ENCODE measurements around the gene SEMA7A. TPM values are rescaled to one million over a fixed set of nuclear protein-coding genes. Genes with fewer than 3 reads are reported as not detected.

Gene SEMA7A
- total RNA-seq, 1 donor from 2014 or later = 0.51 TPM

DNA sequence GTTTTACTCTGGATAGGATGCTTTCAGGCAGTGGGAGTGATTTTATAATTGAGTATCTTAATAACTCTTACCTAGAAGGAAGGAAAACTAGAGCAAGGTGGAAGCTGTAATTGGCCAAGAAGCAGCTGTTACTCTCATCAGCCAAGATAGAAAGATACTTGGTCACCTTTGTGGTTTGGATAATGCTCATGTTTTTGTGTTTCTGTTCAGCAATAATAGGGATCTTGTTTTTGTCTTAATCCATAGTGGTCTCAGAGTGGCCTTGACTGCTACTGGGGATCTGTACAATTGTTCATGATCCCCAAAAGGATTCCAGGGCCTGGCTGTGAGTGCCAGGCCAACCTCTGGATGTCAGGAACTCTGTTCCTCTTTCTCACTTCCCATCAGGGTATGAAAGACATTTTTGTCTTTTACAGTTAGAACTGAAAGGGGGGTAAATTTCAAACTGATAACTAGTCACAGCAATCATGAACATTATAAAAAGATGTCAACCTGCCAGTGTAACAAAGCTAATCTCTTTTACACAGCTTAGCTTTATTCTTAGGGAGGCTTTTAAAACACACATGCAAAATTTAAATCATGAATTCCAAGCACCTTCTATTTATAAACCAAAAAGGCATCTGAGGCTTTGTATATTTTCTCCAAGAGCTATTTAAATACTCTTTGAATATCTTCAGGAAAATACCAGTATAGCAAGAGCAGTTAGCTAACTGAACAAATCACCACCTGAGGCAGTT is 21.2 kb upstream of the SEMA7A start:
- Mint-ChIP-seq H3K4me3 (ENCODE audit: unreplicated experiment) (no peak overlapping the region), H3K4me1 (ENCODE audit: unreplicated experiment) (peaks cover 2% of the 10 kb centered on the region), H3K36me3 (ENCODE audit: unreplicated experiment) (peaks cover 34% of the 10 kb centered on the region), H3K27ac (ENCODE audit: unreplicated experiment) (no peak overlapping the region), H3K9me3 (ENCODE audit: unreplicated experiment) (no peaks in the 10 kb centered on the region), H3K27me3 (ENCODE audit: unreplicated experiment) (no peaks in the 10 kb centered on the region)
- DNase-seq (ENCODE audit: extremely low spot score, unreplicated experiment) = no peak
- TF ChIP-seq, protein P1, sequence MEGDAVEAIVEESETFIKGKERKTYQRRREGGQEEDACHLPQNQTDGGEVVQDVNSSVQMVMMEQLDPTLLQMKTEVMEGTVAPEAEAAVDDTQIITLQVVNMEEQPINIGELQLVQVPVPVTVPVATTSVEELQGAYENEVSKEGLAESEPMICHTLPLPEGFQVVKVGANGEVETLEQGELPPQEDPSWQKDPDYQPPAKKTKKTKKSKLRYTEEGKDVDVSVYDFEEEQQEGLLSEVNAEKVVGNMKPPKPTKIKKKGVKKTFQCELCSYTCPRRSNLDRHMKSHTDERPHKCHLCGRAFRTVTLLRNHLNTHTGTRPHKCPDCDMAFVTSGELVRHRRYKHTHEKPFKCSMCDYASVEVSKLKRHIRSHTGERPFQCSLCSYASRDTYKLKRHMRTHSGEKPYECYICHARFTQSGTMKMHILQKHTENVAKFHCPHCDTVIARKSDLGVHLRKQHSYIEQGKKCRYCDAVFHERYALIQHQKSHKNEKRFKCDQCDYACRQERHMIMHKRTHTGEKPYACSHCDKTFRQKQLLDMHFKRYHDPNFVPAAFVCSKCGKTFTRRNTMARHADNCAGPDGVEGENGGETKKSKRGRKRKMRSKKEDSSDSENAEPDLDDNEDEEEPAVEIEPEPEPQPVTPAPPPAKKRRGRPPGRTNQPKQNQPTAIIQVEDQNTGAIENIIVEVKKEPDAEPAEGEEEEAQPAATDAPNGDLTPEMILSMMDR (IDR thresholded peaks at IDR 0.05) = no peak

DNA sequence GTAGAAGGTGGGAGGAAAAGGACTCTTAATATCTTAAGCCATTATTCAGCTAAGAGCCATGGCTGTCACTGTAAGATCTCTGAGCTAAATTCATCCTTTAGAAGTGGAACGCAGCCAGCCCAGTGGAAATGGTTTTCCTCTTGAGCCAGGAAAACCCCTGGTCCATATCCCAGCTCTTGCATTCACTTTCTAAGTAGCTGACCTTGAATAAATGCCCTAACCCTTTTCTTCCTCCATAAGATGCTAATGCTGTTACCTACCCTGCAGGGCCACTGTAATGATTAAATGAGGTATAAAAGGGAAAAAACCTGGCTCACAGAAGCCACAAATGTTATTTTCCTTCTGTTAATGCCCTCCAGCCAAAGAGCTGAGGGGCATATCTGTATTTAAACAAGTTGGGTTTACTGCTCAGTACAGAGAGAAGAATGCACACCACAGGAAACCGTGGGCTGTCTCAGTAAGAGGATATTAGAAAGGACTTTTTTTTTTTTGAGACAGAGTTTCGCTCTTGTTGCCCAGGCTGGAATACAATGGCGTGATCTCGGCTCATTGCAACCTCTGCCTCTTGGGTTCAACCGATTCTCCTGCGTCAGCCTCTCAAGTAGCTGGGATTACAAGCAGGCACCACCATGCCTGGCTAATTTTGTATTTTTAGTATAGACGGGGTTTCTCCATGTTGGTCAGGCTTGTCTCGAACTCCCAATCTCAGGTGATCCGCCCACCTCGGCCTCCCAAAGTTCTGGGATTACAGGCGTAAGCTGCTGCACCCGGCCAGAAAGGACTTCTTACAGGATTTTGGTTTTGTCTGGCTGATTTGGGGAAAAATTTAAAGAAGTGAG is 20.4 kb upstream of the SEMA7A start:
- Mint-ChIP-seq H3K36me3 (ENCODE audit: unreplicated experiment) (peaks cover 41% of the 10 kb centered on the region), H3K27ac (ENCODE audit: unreplicated experiment) (no peak overlapping the region), H3K27me3 (ENCODE audit: unreplicated experiment) (no peaks in the 10 kb centered on the region), H3K9me3 (ENCODE audit: unreplicated experiment) (no peaks in the 10 kb centered on the region), H3K4me3 (ENCODE audit: unreplicated experiment) (no peak overlapping the region), H3K4me1 (ENCODE audit: unreplicated experiment) (peaks cover 2% of the 10 kb centered on the region)
- no peak for DNase-seq (ENCODE audit: extremely low spot score, unreplicated experiment)
- TF ChIP-seq, protein P1 (IDR thresholded peaks at IDR 0.05) = no peak

DNA sequence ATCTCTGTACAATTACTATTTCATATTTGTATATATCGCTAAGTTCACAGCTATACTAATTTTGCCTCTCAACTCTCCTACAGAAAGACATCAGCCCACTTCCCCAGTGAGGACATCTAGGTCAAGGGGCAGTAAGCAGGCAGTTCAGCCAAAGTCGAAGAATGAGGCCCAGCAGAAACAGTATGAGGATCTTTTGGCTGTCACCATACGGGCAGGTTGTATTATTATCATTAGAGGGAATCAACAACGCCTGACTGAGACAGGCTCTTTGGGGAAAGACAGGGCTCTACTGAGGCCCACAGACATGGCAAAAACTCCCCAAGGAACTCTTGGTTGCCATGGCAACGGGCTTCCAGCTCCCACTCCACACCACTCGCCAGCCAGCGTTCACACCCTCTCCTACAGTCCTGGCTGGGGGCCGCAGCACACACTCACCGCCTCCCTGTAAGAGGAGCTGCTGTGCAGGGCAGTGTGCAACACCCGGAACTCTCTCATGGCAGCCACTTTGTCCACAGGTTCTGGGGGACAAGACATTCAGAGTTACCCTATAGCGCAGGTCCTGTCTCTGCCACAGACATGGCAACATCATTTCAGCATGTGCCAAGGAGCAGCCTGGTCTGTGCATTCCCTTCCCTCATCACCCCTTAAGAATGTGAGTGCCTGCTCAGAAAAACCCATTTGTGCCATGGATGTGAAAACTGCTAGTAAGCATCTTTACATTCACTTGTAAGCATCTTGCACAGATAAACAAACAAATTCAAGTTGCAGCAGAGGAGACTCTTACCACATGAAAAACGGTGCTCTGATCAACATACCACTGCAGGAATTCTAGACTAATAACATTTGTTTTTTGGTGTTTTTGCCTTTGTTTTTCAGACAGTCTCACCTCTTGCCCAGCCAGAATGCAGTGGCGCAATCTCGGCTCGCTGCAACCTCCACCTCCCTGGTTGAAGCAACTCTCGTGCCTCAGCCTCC is 18.4 kb upstream of the SEMA7A start:
- Mint-ChIP-seq H3K4me1 (ENCODE audit: unreplicated experiment) (no peaks in the 10 kb centered on the region), H3K27ac (ENCODE audit: unreplicated experiment) (no peak overlapping the region), H3K27me3 (ENCODE audit: unreplicated experiment) (no peaks in the 10 kb centered on the region), H3K36me3 (ENCODE audit: unreplicated experiment) (peaks cover 38% of the 10 kb centered on the region), H3K4me3 (ENCODE audit: unreplicated experiment) (no peak overlapping the region), H3K9me3 (ENCODE audit: unreplicated experiment) (no peaks in the 10 kb centered on the region)
- DNase-seq (ENCODE audit: extremely low spot score, unreplicated experiment) = no peak
- TF ChIP-seq, protein P1 (IDR thresholded peaks at IDR 0.05) = no peak

DNA sequence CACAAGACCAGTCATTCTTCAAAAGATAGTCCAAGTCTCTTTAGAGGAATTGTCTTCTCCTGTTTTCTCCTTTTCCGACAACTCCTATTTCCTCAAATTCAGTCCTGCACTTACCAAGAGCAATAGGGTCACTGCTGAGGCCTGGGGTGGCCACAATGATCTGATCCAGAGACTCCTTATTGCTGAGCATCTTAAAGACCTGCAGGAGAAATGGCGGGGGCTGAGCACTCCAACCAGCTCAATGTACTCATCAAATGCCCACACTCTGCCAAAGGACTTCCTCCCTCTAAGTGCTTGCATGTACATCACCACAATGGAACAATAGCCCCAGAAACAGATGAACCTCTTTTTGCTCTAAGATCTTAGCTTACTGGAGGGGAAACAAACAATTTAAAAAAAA is 17.6 kb upstream of the SEMA7A start:
- no peaks in the 10 kb centered on the region for H3K9me3 Mint-ChIP-seq (ENCODE audit: unreplicated experiment)
- no peak overlapping the region for H3K4me3 Mint-ChIP-seq (ENCODE audit: unreplicated experiment)
- H3K4me1 Mint-ChIP-seq (ENCODE audit: unreplicated experiment) = no peaks in the 10 kb centered on the region
- H3K27me3 Mint-ChIP-seq (ENCODE audit: unreplicated experiment) = no peaks in the 10 kb centered on the region
- peaks cover 41% of the 10 kb centered on the region for H3K36me3 Mint-ChIP-seq (ENCODE audit: unreplicated experiment)
- no peak for DNase-seq (ENCODE audit: extremely low spot score, unreplicated experiment)
- no peak overlapping the region for H3K27ac Mint-ChIP-seq (ENCODE audit: unreplicated experiment)
- TF ChIP-seq, protein P1 (IDR thresholded peaks at IDR 0.05) = no peak

All from osteocyte (in vitro differentiated cells).